ENCODE data around the gene GRIK1.

The GRIK1 gene

GRCh38 chr21:29826386-29826785 is 113.4 kb downstream of the GRIK1 start:
- DNase-seq, result no peak

- no peak for DNase-seq
Observed at GRCh38 chr21:29825936-29826335, 113.9 kb downstream of the GRIK1 start.

- no peak for DNase-seq
Observed at GRCh38 chr21:29825345-29825744, 114.5 kb downstream of the GRIK1 start.

GRCh38 chr21:29822064-29822463 is 117.7 kb downstream of the GRIK1 start:
- no peak for DNase-seq

GRCh38 chr21:29821230-29821629 is 118.6 kb downstream of the GRIK1 start:
- no peak for DNase-seq

- no peak for DNase-seq
Observed at GRCh38 chr21:29819675-29820326, 120.0 kb downstream of the GRIK1 start.

- DNase-seq, result no peak
Observed at GRCh38 chr21:29818383-29818921, 121.3 kb downstream of the GRIK1 start.

GRCh38 chr21:29817450-29817849 is 122.3 kb downstream of the GRIK1 start:
- no peak for DNase-seq

- DNase-seq, result no peak
Observed at GRCh38 chr21:29812947-29813346, 126.8 kb downstream of the GRIK1 start.

GRCh38 chr21:29810871-29811270 is 128.9 kb downstream of the GRIK1 start:
- DNase-seq, result no peak

- DNase-seq, result no peak
Observed at GRCh38 chr21:29808153-29808552, 131.6 kb downstream of the GRIK1 start.

- DNase-seq, result no peak
Observed at GRCh38 chr21:29805105-29805504, 134.7 kb downstream of the GRIK1 start.

- no peak for DNase-seq
Observed at GRCh38 chr21:29803191-29803590, 136.6 kb downstream of the GRIK1 start.

- DNase-seq, result no peak
Observed at GRCh38 chr21:29801122-29801521, 138.7 kb downstream of the GRIK1 start.

GRCh38 chr21:29800056-29800455 is 139.7 kb downstream of the GRIK1 start:
- no peak for DNase-seq

GRCh38 chr21:29798840-29799239 is 141.0 kb downstream of the GRIK1 start:
- no peak for DNase-seq

GRCh38 chr21:29797155-29797554 is 142.6 kb downstream of the GRIK1 start:
- no peak for DNase-seq

GRCh38 chr21:29793712-29794111 is 146.1 kb downstream of the GRIK1 start:
- no peak for DNase-seq

GRCh38 chr21:29789393-29789792 is 150.4 kb downstream of the GRIK1 start:
- no peak for DNase-seq

- DNase-seq, result no peak
Observed at GRCh38 chr21:29788752-29789151, 151.0 kb downstream of the GRIK1 start.

- DNase-seq, result no peak
Observed at GRCh38 chr21:29787361-29787909, 152.4 kb downstream of the GRIK1 start.

- DNase-seq, result no peak
Observed at GRCh38 chr21:29786496-29787360, 153.1 kb downstream of the GRIK1 start.

GRCh38 chr21:29777160-29777559 is 162.6 kb downstream of the GRIK1 start:
- DNase-seq, result no peak

GRCh38 chr21:29775462-29775861 is 164.3 kb downstream of the GRIK1 start:
- DNase-seq, result no peak
